WTC11 (cell line): ENCODE measurements around the gene NKAIN2. TPM values are rescaled to one million over a fixed set of nuclear protein-coding genes. Genes with fewer than 3 reads are reported as not detected.

Experiments used
- ATAC-seq: fragments of 200-7000 bp; cut with Tn5 transposase; 2 replicates; pipeline ENCODE4 v1.10.0; 2021; ENCODE audit warnings: mild to moderate bottlenecking, moderate library complexity
- CTCF ChIA-PET: fragments of 300-600 bp; sonication (Branson Sonifier 250); formaldehyde crosslinking; loops from one replicate; lab custom pipeline; 2021; ENCODE audit warnings: antibody characterized with exemption; lab: Charles Lee
- POLR2A ChIA-PET: fragments of 350-600 bp; sonication (Branson Sonifier 250); formaldehyde crosslinking; loops from one replicate; lab custom pipeline; 2021; ENCODE audit warnings: antibody characterized with exemption; lab: Charles Lee
- DNase-seq: peaks from one replicate; pipeline ENCODE4 v3.0.0; 2021; ENCODE audit warnings: low spot score
- H3K27ac Mint-ChIP-seq: 2 replicates; pipeline ENCODE4 v1.8.0; 2021; ENCODE audit warnings: mixed read lengths
- H3K27me3 Mint-ChIP-seq: 2 replicates; pipeline ENCODE4 v1.8.0; 2021; ENCODE audit warnings: low read depth, mild to moderate bottlenecking, moderate library complexity, mixed read lengths
- H3K36me3 Mint-ChIP-seq: 2 replicates; pipeline ENCODE4 v1.8.0; 2021; ENCODE audit warnings: mixed read lengths
- H3K4me1 Mint-ChIP-seq: 2 replicates; pipeline ENCODE4 v1.8.0; 2022; ENCODE audit warnings: mixed read lengths
- H3K4me3 Mint-ChIP-seq: 2 replicates; pipeline ENCODE4 v1.8.0; 2021; ENCODE audit warnings: mild to moderate bottlenecking, moderate library complexity, mixed read lengths
- H3K9me3 Mint-ChIP-seq: 2 replicates; pipeline ENCODE4 v1.8.0; 2021; ENCODE audit warnings: mixed read lengths
- ATF6 ChIP-seq: sonication (generic); formaldehyde crosslinking; IDR thresholded peaks from 2 replicates; pipeline ENCODE4 v1.8.1; 2023; ENCODE audit warnings: mild to moderate bottlenecking, missing genetic modification reagents
- IRF2 ChIP-seq: sonication (generic); formaldehyde crosslinking; IDR thresholded peaks from 2 replicates; pipeline ENCODE4 v1.8.0; 2022; ENCODE audit warnings: low read depth, missing genetic modification reagents, borderline replicate concordance
- JUN ChIP-seq: sonication (generic); formaldehyde crosslinking; IDR thresholded peaks from 2 replicates; pipeline ENCODE4 v1.8.0; 2023; ENCODE audit warnings: mild to moderate bottlenecking, missing genetic modification reagents
- STAT6 ChIP-seq: sonication (generic); formaldehyde crosslinking; conservative IDR thresholded peaks from 2 replicates; pipeline ENCODE4 v1.8.1; 2023; ENCODE audit warnings: mild to moderate bottlenecking, low read depth, missing genetic modification reagents, moderate library complexity
- ZBTB21 ChIP-seq: sonication (generic); formaldehyde crosslinking; IDR thresholded peaks from 2 replicates; pipeline ENCODE4 v1.8.1; 2023; ENCODE audit warnings: mild to moderate bottlenecking, missing genetic modification reagents, borderline replicate concordance
- ZNF396 ChIP-seq: fragments of 250-450 bp; sonication (Bioruptor Pico); IDR thresholded peaks from 2 replicates; pipeline ENCODE4 v1.8.0; 2021; ENCODE audit warnings: mild to moderate bottlenecking, moderate library complexity, borderline replicate concordance
- total RNA-seq: library from RNA; stranded (reverse); gene quantifications from 3 replicates; pipeline ENCODE4 v1.2.3, GENCODE V29; 2021
- TF ChIP-seq, protein P1 (sequence below): sonication (generic); formaldehyde crosslinking; IDR thresholded peaks from 2 replicates; pipeline ENCODE4 v1.8.1; 2023; ENCODE audit warnings: mild to moderate bottlenecking, missing genetic modification reagents, borderline replicate concordance
- TF ChIP-seq, protein P2 (sequence below): sonication (generic); formaldehyde crosslinking; IDR thresholded peaks from 2 replicates; pipeline ENCODE4 v1.8.0; 2022; ENCODE audit warnings: mild to moderate bottlenecking, missing genetic modification reagents
- TF ChIP-seq, protein P3 (sequence below): sonication (generic); formaldehyde crosslinking; IDR thresholded peaks from 2 replicates; pipeline ENCODE4 v1.8.0; 2023; ENCODE audit warnings: missing genetic modification reagents
- TF ChIP-seq, protein P4 (sequence below): sonication (generic); formaldehyde crosslinking; IDR thresholded peaks from 2 replicates; pipeline ENCODE4 v1.8.0; 2022; ENCODE audit warnings: mild to moderate bottlenecking, missing genetic modification reagents

The NKAIN2 gene
- total RNA-seq, 1 experiment from 2014 or later, result 0.33 TPM

DNA sequence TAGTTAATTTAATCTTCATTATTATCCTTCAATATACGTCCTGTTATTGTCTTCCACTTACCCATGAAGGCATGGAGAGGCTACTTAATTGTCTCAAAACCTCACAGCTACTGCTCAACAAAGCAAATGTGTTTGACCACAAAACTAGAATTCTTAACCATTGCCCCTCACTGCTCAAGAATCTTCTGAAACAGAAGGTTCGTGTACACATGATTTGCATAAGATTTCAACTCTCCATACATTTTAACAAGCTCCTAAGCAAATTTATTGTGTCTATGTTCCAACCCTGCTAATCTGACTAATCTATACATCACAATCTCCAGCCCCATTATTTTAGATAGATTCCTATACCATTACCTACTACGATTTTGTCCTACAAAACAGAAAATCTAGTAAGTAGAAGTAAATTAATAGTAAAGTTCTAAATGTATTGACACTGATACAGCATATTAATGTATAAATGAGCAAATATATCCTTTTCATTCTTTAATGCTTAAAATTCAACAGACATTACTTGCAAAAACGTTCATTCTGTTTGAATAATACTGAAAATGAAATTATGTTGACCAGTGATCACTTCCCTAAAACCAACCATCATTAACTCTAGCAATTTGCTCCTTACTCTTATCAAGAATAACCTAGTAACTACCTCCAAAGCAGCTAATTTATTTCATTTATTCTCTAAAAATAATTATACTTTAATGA lies 1068.8 kb downstream of the NKAIN2 start (continued):
- TF ChIP-seq, protein P1, sequence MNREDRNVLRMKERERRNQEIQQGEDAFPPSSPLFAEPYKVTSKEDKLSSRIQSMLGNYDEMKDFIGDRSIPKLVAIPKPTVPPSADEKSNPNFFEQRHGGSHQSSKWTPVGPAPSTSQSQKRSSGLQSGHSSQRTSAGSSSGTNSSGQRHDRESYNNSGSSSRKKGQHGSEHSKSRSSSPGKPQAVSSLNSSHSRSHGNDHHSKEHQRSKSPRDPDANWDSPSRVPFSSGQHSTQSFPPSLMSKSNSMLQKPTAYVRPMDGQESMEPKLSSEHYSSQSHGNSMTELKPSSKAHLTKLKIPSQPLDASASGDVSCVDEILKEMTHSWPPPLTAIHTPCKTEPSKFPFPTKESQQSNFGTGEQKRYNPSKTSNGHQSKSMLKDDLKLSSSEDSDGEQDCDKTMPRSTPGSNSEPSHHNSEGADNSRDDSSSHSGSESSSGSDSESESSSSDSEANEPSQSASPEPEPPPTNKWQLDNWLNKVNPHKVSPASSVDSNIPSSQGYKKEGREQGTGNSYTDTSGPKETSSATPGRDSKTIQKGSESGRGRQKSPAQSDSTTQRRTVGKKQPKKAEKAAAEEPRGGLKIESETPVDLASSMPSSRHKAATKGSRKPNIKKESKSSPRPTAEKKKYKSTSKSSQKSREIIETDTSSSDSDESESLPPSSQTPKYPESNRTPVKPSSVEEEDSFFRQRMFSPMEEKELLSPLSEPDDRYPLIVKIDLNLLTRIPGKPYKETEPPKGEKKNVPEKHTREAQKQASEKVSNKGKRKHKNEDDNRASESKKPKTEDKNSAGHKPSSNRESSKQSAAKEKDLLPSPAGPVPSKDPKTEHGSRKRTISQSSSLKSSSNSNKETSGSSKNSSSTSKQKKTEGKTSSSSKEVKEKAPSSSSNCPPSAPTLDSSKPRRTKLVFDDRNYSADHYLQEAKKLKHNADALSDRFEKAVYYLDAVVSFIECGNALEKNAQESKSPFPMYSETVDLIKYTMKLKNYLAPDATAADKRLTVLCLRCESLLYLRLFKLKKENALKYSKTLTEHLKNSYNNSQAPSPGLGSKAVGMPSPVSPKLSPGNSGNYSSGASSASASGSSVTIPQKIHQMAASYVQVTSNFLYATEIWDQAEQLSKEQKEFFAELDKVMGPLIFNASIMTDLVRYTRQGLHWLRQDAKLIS (CRISPR knock-in tag), result no peak
- TF ChIP-seq, protein P2, sequence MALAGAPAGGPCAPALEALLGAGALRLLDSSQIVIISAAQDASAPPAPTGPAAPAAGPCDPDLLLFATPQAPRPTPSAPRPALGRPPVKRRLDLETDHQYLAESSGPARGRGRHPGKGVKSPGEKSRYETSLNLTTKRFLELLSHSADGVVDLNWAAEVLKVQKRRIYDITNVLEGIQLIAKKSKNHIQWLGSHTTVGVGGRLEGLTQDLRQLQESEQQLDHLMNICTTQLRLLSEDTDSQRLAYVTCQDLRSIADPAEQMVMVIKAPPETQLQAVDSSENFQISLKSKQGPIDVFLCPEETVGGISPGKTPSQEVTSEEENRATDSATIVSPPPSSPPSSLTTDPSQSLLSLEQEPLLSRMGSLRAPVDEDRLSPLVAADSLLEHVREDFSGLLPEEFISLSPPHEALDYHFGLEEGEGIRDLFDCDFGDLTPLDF (CRISPR knock-in tag), result no peak
- no peak for TF ChIP-seq ZNF396 (CRISPR knock-in tag)

- DNase-seq (no peak), ATAC-seq (no peak)
- Mint-ChIP-seq H3K9me3 (peaks cover 3% of the 10 kb centered on the region; the same call in 1 of the 2 replicates), H3K36me3 (no peaks in the 10 kb centered on the region), H3K4me1 (peaks cover 4% of the 10 kb centered on the region; the same call in 1 of the 2 replicates), H3K27ac (no peak overlapping the region), H3K27me3 (no peaks in the 10 kb centered on the region), H3K4me3 (no peak overlapping the region)
- TF ChIP-seq, protein P3, sequence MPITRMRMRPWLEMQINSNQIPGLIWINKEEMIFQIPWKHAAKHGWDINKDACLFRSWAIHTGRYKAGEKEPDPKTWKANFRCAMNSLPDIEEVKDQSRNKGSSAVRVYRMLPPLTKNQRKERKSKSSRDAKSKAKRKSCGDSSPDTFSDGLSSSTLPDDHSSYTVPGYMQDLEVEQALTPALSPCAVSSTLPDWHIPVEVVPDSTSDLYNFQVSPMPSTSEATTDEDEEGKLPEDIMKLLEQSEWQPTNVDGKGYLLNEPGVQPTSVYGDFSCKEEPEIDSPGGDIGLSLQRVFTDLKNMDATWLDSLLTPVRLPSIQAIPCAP (CRISPR knock-in tag), result no peak
- TF ChIP-seq STAT6 (CRISPR knock-in tag) (no peak), ZBTB21 (CRISPR knock-in tag) (no peak), JUN (CRISPR knock-in tag) (no peak), IRF2 (CRISPR knock-in tag) (no peak), ATF6 (CRISPR knock-in tag) (no peak)
- TF ChIP-seq, protein P4, sequence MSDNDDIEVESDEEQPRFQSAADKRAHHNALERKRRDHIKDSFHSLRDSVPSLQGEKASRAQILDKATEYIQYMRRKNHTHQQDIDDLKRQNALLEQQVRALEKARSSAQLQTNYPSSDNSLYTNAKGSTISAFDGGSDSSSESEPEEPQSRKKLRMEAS (CRISPR knock-in tag), result no peak
- TF ChIP-seq, protein P2 (CRISPR knock-in tag), result no peak
- ChIA-PET CTCF (interaction anchor here (1.1 to 3.0 kb wide), 3 partner anchors 231 to 241 kb away, joined by 4 to 20 read pairs (median 4); no protein-coding TSS in a partner anchor), POLR2A (no interaction called here)
Observed at GRCh38 chr6:124873066-124873410, 1069.4 kb downstream of the NKAIN2 start.

Other genes starting within 250 kb of the NKAIN2 start
- 39.8 to 56.4 TPM (median 56.1 TPM) in 3 replicates for gene TRDN, start 166.9 kb upstream of the NKAIN2 start, total RNA-seq